ENCODE data around the gene THSD4. TPM values are rescaled to one million over a fixed set of nuclear protein-coding genes. Genes with fewer than 3 reads are reported as not detected.

THSD4 gene
- total RNA-seq, 6 donors from 2014 or later: 16.8 to 39.7 (median 21.7) TPM

DNA sequence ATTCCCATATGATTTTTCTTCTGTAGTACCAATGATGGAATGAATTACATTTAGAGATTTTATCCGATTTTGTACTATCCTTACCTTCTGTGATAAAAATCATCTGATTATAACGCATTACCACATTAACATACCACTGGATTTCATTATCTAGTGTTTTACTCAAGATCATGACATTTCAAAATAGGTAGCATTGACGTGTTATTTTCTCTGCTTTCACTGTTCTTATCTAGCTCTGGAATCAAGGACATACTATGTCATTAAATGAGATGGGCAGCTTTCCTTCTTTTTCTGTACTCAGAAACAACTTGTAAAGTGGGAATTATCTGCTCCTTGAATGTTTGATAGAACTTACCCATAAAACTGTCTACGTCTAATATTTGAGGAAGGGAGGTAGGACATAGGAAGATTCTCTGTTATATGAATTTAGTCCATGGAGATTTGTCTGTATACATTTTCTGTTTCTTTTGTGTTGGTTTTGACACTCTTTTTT lies 511.4 kb downstream of the THSD4 start:
- WGBS, 2 donors: 91 to 93% methylated on average over 4 of the region's 4 CpGs
- H3K27ac ChIP-seq: no peak overlapping the region
- no peak for ATAC-seq (ENCODE audit: low FRiP score in 2 of 2)
- H3K27me3 ChIP-seq: no peaks in the 10 kb centered on the region
- H3K9me3 ChIP-seq: no peaks in the 10 kb centered on the region
- DNase-seq: no peak
- no peak overlapping the region for H3K4me3 ChIP-seq
- no peaks in the 10 kb centered on the region for H3K4me1 ChIP-seq
- H3K36me3 ChIP-seq: no peaks in the 10 kb centered on the region
- TF ChIP-seq CTCF (IDR thresholded peaks at IDR 0.05) (no peak), EP300 (IDR thresholded peaks at IDR 0.05) (no peak), POLR2AphosphoS5 (IDR thresholded peaks at IDR 0.05) (no peak), POLR2A (IDR thresholded peaks at IDR 0.05) (no peak)

GRCh38 chr15:71627188-71627587 lies 511.9 kb downstream of the THSD4 start:
- TF ChIP-seq EP300 (IDR thresholded peaks at IDR 0.05) (no peak), POLR2AphosphoS5 (IDR thresholded peaks at IDR 0.05) (no peak), POLR2A (IDR thresholded peaks at IDR 0.05) (no peak)
- Histone ChIP-seq H3K4me1 (no peaks in the 10 kb centered on the region), H3K36me3 (no peaks in the 10 kb centered on the region), H3K27me3 (no peaks in the 10 kb centered on the region), H3K27ac (no peak overlapping the region), H3K4me3 (no peak overlapping the region), H3K9me3 (no peaks in the 10 kb centered on the region)
- ATAC-seq (ENCODE audit: low FRiP score in 2 of 2) (no peak), DNase-seq (no peak)
- 82 to 93% methylated on average over 2 of the region's 2 CpGs for WGBS, 2 donors

DNA sequence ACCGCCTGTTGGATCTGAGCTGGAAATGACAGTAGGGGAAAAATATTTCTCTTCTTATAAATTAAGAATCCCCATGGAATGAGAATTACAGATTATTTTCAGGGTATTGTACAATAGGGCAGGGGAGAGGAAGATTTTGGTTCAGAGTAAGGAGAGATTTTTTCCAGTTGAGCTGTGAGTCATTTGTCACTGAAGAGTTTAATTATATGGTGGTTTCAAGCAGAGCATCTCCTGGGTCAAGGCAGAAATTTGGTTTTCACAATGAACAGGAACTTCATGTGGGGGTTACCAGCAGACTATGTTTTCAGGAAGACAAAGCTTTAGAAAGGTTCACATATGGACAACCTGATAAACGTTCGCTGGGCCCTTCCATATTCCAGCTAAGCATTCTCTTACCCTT lies 512.3 kb downstream of the THSD4 start:
- 87 to 88% methylated on average over 3 of the region's 3 CpGs for WGBS, 2 donors
- H3K27me3 ChIP-seq: no peaks in the 10 kb centered on the region
- H3K9me3 ChIP-seq: no peaks in the 10 kb centered on the region
- H3K27ac ChIP-seq: no peak overlapping the region
- H3K4me3 ChIP-seq: no peak overlapping the region
- ATAC-seq (ENCODE audit: low FRiP score in 2 of 2): no peak
- H3K36me3 ChIP-seq: no peaks in the 10 kb centered on the region
- DNase-seq: no peak
- TF ChIP-seq CTCF (IDR thresholded peaks at IDR 0.05): no peak
- no peak for TF ChIP-seq POLR2AphosphoS5 (IDR thresholded peaks at IDR 0.05)
- no peak for TF ChIP-seq EP300 (IDR thresholded peaks at IDR 0.05)
- TF ChIP-seq POLR2A (IDR thresholded peaks at IDR 0.05): no peak
- no peaks in the 10 kb centered on the region for H3K4me1 ChIP-seq

DNA sequence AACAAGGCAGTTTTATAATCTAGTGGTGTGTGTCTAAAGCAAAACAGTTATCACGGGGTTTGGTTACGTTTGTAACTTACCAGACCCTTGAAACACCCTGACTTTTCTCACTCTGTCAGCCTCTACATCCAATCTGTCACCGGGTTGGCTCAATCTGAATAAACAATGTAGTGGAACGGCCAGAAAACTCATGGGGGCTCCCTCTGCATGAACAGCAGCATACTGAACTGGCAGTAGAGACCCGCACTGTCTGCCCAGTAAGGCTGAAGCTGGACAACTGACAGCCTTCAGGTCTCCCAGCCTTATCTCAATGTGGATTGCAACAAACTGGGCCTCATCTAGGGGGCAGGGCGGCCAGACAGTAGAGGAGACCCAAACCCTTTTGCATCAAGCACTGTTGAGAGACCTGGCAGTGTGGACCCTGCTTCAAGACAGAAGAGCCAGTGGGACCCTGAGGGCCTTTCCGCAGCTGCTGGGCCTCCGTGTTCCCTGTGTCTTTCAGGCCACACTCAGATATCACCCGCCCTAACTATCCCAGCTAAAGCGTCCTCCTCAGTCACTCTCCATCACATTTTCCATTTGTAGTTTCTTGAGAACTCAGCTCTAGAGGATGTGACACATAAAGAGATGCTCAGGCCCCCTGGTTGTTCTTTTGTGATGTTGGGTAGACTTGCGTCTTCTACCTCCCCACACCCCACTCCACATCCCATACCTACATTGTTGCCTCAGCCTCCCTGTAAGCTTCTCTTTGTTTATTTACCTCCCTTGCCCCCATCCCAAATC lies 513.9 kb downstream of the THSD4 start:
- Histone ChIP-seq H3K36me3 (no peaks in the 10 kb centered on the region), H3K27ac (no peak overlapping the region), H3K9me3 (no peaks in the 10 kb centered on the region), H3K4me1 (no peaks in the 10 kb centered on the region), H3K27me3 (no peaks in the 10 kb centered on the region), H3K4me3 (no peak overlapping the region)
- WGBS, 2 donors: 86 to 90% methylated on average over 9 to 10 of the region's 11 CpGs
- ATAC-seq (ENCODE audit: low FRiP score in 2 of 2): peak in 1 of 2 donors; percentile 14
- DNase-seq: no peak
- TF ChIP-seq POLR2AphosphoS5 (IDR thresholded peaks at IDR 0.05): no peak
- no peak for TF ChIP-seq EP300 (IDR thresholded peaks at IDR 0.05)
- no peak for TF ChIP-seq CTCF (IDR thresholded peaks at IDR 0.05)
- TF ChIP-seq POLR2A (IDR thresholded peaks at IDR 0.05): no peak

- peak in 1 of 2 donors; percentile 10 for DNase-seq
- Histone ChIP-seq H3K4me3 (no peak overlapping the region), H3K27me3 (no peaks in the 10 kb centered on the region), H3K4me1 (peaks cover 0 to 2% (median 0%) of the 10 kb centered on the region in 4 donors), H3K36me3 (no peaks in the 10 kb centered on the region), H3K27ac (no peak overlapping the region), H3K9me3 (no peaks in the 10 kb centered on the region)
- TF ChIP-seq POLR2AphosphoS5 (IDR thresholded peaks at IDR 0.05) (no peak), EP300 (IDR thresholded peaks at IDR 0.05) (no peak), POLR2A (IDR thresholded peaks at IDR 0.05) (no peak), CTCF (IDR thresholded peaks at IDR 0.05) (no peak)
- 63 to 74% methylated on average over 9 of the region's 9 CpGs for WGBS, 2 donors
- peak in 1 of 2 donors; percentile 42 for ATAC-seq (ENCODE audit: low FRiP score in 2 of 2)
Measured at GRCh38 chr15:71629781-71630474, 514.7 kb downstream of the THSD4 start.

Measured in upper lobe of left lung (tissue), 6 donors.